HG03378 (cell line): ENCODE data around the gene AFAP1L2.

Experiments
- ATAC-seq: cut with Tn5 transposase; IDR thresholded peaks from one replicate; pipeline ENCODE4 v1.9.1; 2021; ENCODE audit warnings: mild to moderate bottlenecking, moderate library complexity; ENCODE audit not compliant: unreplicated experiment

Gene AFAP1L2

GRCh38 chr10:114295393-114295792, 108.9 kb downstream of the AFAP1L2 start:
- no peak for ATAC-seq

- no peak for ATAC-seq
Observed at GRCh38 chr10:114294549-114294948, 109.8 kb downstream of the AFAP1L2 start.

GRCh38 chr10:114293075-114293474, 111.2 kb downstream of the AFAP1L2 start:
- no peak for ATAC-seq

DNA sequence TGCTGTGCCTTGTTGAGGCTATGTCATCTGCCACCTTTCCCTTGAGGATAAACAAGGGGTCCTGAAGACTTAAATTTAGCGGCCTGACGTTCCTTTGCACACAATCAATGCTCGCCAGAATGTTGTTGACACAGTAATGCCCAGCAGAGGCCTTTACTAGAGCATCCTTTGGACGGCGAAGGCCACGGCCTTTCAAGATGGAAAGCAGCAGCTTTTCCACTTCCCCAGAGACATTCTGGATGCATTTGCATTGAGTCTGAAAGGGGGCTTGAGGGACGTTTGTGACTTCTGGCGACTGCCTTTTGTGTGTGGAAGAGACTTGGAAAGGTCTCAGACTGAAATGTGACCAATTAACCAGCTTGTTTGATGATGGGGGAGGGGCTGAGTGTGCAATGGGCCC, 112.8 kb downstream of the AFAP1L2 start:
- no peak for ATAC-seq

DNA sequence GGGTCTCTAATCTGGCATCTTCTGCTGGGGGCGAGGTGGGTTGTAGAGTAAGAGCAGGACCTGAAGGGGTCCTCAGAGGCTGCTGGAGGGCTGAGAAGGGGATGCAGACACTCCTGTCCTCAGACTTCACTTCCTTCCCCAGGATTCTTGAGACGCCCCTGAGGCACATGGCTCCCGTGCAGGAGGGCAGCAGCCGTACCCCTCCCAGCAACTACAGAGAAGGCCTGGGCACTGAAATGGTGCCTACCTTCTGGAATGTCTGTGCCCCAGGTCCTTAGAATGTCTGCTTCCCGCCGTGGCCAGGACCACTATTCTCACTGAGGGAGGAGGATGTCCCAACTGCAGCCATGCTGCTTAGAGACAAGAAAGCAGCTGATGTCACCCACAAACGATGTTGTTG, 113.2 kb downstream of the AFAP1L2 start:
- ATAC-seq: no peak

DNA sequence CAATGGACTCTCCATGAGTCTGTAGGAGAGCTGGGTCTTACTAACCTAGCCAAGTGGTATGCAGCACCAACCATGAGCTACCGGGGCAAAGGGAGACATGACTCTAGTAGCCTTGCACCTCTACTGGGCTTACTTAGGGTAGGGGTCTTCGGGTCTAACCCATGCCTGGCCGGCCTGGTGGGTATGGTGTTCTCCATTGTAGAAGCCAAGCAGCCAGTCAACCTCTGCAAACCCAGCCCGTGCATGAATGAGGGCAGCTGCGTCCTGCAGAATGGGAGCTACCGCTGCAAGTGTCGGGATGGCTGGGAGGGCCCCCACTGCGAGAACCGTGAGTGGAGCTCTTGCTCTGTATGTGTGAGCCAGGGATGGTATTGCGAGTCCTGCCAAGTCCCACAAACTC, 114.3 kb downstream of the AFAP1L2 start:
- no peak for ATAC-seq

GRCh38 chr10:114289096-114289436, 115.2 kb downstream of the AFAP1L2 start:
- no peak for ATAC-seq

- no peak for ATAC-seq
Observed at GRCh38 chr10:114288424-114289095, 115.7 kb downstream of the AFAP1L2 start.

DNA sequence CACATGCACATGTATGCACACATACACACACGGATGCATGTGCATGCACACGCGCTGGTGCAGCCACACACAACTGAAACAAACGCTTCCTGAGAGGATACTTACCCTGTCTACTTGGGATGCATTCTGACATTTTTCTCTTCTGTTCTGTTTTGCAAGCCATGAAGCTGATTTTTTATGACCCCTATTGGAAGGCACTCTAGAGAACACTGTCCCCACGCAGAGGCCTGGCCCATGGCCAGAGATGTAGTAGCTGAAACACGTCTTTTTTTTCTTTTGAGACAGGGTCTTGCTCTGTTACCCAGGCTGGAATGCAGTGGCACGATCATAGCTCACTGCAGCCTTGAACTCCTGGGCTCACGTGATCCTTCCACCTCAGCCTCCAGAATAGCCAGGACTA, 117.4 kb downstream of the AFAP1L2 start:
- no peak for ATAC-seq

- no peak for ATAC-seq
Observed at GRCh38 chr10:114285961-114286441, 118.3 kb downstream of the AFAP1L2 start.

GRCh38 chr10:114284346-114285071, 119.8 kb downstream of the AFAP1L2 start:
- no peak for ATAC-seq

GRCh38 chr10:114283535-114284234, 120.6 kb downstream of the AFAP1L2 start:
- ATAC-seq: no peak

GRCh38 chr10:114283091-114283490, 121.2 kb downstream of the AFAP1L2 start:
- no peak for ATAC-seq

DNA sequence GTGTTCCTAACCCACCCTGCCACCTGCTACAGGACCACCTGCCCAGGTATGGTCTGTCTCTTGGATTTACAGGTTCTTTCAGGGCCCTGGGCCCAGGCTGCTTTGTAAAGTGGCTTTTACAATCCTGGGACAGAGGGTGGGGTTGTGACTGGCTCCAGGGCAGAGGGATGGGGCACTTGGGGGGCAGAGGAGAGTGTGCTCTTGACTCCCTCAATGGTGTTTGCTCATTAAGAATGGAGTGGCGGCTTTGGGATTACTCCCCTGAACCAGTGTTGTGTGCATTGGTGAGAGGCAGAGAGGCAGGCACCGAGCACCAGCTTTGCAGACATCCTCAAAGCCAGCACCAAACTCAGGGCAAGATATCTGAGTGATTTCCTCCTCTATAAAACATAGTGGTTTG, 121.8 kb downstream of the AFAP1L2 start:
- ATAC-seq: no peak

- ATAC-seq: no peak
Observed at GRCh38 chr10:114281461-114281860, 122.8 kb downstream of the AFAP1L2 start.

DNA sequence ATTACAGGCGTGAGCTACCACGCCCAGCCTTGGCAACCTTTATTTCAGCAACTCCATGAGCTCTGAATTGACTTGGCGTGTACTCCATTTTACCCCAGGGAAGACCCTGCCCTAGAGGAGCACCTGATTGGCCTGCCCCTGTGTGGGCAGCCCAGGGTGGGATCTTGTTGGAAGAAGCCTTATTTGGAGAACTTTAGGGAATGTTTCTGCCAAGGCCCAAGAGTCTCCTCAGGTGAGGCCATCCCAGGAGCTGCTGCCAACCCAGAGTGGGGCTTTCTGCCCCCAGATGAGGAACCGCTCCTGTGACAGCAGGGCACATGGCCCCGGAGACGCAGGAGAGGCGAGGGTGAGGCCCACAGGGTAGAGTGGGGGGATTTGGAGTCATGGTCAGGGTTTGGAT, 123.3 kb downstream of the AFAP1L2 start:
- ATAC-seq: no peak

GRCh38 chr10:114279901-114280644, 124.2 kb downstream of the AFAP1L2 start:
- ATAC-seq: no peak

DNA sequence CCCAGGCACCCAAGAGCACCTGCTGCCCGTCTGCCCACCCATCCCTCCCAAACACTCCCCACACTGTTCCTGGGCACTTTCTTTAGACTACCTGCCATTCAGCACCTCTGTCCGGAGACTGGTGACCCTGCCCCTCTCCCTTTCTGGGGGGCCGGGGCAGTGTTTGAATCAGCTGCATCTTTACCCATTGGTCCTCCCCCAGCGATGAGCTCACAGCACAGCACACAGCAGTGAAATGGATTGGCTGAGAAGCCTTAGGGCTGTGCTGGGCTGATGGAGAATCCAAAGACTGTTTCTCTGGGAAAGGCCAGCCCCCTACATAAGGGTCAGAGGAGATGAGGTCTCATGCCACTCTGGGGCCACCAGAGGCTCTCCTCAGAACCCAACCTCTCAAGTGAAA, 125.0 kb downstream of the AFAP1L2 start:
- ATAC-seq: no peak

- ATAC-seq: no peak
Observed at GRCh38 chr10:114278884-114279191, 125.5 kb downstream of the AFAP1L2 start.

- no peak for ATAC-seq
Observed at GRCh38 chr10:114278140-114278883, 126.0 kb downstream of the AFAP1L2 start.

DNA sequence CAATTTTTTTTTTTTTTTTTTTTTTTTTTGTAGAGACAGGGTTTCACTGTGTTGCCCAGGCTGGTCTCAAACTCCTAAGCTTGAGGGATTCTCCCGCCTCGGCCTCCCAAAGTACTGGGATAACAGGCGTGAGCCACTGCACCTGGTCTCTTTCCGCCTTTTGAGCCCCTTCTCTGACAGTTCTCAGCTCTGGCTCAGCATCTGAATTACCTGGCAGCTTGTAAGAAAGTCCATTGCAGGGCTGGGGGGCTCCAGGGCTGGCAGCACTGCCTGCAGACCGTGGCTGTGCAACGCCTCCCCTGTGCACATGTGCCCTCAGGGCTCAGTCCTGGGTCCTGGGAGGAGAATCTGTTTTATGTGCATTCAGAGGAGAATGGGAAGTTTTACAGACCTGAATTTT, 127.6 kb downstream of the AFAP1L2 start:
- no peak for ATAC-seq
